Erythroblast (primary cell): ENCODE data around the gene FOXD4.
"Not testable (repeated sequence)": the region's sequence is repeated elsewhere in the genome, so short reads cannot be mapped to it uniquely, and the experiment has no call there.

Source experiments
- GATA1 ChIP-seq: IDR thresholded peaks from 2 replicates; pipeline ENCODE4 v1.6.1; 2011; ENCODE audit warnings: low read depth, mild to moderate bottlenecking, control low read depth, low read length, moderate library complexity
- POLR2A ChIP-seq: IDR thresholded peaks from 2 replicates; pipeline ENCODE4 v1.6.1; 2011; ENCODE audit warnings: mild to moderate bottlenecking, low read length

- TF ChIP-seq POLR2A, GATA1: not testable (repeated sequence)
These were observed 41.7 kb upstream of the FOXD4 start for GRCh38 chr9:159871-160270.
